GM18867 (cell line): ENCODE results near the gene CLEC17A.

ENCODE experiments used
- ATAC-seq: cut with Tn5 transposase; IDR thresholded peaks from one replicate; pipeline ENCODE4 v1.9.1; 2021; ENCODE audit warnings: mild to moderate bottlenecking, moderate library complexity; ENCODE audit not compliant: unreplicated experiment

Gene CLEC17A

GRCh38 chr19:14639536-14640277, 56.8 kb downstream of the CLEC17A start:
- no peak for ATAC-seq

DNA sequence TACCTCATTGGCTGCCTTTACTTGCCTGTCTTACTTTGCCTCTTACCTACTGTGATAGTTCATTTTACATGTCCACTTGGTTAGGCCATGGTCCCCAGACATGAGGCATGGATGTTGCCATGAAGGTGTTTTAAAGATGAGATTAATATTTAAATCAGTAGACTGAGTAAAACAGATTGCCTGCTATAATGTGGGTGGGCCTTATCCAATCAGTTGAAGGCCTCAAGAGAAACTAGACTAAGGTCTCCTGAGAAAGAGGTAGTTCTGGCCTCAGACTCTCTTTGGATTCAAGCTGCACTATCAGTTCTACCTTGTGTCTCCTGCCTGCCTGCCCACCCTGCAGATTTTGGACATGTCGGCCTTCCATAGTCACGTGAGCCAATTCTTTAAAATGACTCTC, 65.6 kb downstream of the CLEC17A start:
- no peak for ATAC-seq

DNA sequence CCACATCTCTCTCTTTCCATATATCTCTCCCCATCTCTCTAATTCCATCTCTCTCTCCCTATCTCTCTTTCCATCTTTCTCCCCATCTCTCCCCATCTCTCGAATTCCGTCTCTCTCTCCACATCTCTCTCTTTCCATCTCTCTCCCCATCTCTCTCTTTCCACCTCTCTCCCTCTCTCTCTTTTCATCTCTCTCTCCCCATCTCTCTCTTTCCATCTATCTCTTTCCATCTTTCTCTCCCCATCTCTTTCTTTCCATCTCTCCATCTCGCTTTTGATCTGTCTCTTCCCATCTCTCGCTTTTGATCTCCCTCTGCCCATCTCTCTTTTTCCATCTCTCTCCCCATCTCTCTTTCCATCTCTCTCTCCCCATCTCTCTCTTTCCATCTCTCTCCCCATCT, 66.1 kb downstream of the CLEC17A start:
- ATAC-seq: no peak

- ATAC-seq: no peak
Measured at GRCh38 chr19:14650161-14650560, 67.3 kb downstream of the CLEC17A start.

- no peak for ATAC-seq
Measured at GRCh38 chr19:14654786-14655560, 72.1 kb downstream of the CLEC17A start.

DNA sequence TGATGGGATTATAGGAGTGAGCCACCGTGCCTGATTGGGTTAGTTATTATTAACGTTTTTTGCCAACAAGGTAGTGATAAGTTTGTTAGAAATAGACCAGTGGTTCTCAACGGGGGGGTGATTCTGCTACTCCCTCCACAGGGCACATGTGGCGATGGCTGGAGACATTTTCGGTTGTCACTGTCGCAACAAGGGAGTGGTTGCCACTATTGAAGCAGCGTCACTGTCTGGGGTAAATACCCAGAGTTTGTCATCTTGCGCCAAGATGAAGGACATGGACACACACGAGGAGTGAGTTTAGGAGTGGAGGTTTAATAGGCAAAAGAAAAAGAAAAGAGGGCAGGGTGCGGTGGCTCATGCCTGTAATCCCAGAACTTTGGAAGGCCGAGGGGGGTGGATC, 72.8 kb downstream of the CLEC17A start:
- no peak for ATAC-seq

GRCh38 chr19:14659874-14660489, 77.1 kb downstream of the CLEC17A start:
- ATAC-seq: no peak

DNA sequence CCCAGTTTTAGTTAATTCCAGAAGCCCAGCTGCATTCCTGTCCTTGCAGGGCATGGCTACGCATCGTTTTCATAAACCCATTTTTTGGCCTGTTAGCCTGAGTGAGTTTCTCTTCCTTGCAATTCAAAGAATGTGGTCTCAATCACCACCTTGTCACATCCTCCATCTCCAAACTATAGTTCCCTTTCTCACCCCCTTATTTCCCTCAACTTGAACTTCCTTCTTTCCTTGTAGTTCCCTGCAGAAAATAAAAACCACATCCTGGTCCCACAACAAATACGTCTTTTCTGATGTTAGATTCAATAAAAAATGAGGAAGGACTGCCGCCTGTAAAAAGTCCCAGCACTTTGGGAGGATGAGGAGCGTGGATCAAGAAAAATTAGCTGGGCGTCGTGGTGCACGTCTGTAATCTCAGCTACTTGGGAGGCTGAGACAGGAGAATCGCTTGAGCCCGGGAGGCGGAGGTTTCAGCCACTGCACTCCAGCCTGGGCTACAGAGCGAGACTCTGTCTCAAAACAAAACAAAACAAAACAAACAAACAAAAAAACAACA, 78.6 kb downstream of the CLEC17A start:
- no peak for ATAC-seq
